ENCODE measurements around the gene NTMT2. TPM values are rescaled to one million over a fixed set of nuclear protein-coding genes. Genes with fewer than 3 reads are reported as not detected.
"Not testable (repeated sequence)": the region's sequence is repeated elsewhere in the genome, so short reads cannot be mapped to it uniquely, and the experiment has no call there.

The NTMT2 gene
- total and polyA plus RNA-seq, 2 donors (not counting 1 experiment from before 2014, with no cell fraction given) = not detected

DNA sequence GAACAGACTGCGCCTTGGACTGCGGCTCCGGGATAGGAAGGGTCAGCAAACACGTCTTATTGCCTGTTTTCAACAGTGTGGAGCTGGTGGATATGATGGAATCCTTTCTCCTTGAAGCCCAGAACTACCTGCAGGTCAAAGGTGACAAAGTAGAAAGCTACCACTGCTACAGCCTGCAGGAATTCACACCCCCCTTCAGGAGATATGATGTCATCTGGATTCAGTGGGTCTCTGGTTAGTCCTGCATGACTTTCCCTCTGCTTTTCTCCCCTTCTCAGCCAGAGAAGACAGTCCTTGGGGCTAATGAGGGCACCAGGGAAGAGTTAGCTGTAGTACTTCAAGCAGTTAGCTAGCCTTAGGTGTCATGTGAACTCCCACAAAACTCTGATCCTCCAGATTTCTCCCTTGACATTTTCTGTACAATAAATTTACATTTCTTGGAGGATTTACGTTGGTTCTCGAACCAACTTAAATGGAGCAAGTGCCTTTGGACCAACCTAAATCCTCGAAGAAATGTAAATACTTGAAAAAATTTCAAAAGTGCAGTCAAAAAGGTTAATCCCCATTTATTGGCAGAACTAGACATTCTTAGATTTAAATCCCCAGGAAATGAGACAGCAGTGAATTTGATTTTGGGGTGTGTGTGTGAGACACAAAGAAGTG lies 20.9 kb downstream of the NTMT2 start:
- no peak overlapping the region for H2AFZ ChIP-seq (ENCODE audit: insufficient read depth, low read depth, low read length, poor library complexity, severe bottlenecking)
- Mint-ChIP-seq H3K27me3 (no peaks in the 10 kb centered on the region), H3K27ac (no peak overlapping the region), H3K9me3 (ENCODE audit: insufficient read depth) (peaks cover 5% of the 10 kb centered on the region), H3K4me1 (no peaks in the 10 kb centered on the region), H3K4me3 (no peak overlapping the region)
- H3K4me1 ChIP-seq (ENCODE audit: control insufficient read depth in 2 of 2, insufficient read depth in 2 of 2, low read length in 2 of 2) = no peaks in the 10 kb centered on the region
- WGBS (ENCODE audit: insufficient coverage) = 67% methylated on average over 1 of the region's 7 CpGs
- H3K27ac ChIP-seq (ENCODE audit: low read length in 2 of 2) = no peak overlapping the region
- POLR2A ChIA-PET = no interaction called here
- H3K9ac ChIP-seq (ENCODE audit: low read length) = no peak overlapping the region
- CTCF ChIA-PET = no interaction called here
- no peaks in the 10 kb centered on the region for H3K27me3 ChIP-seq (replicated peaks in 1 of 4; ENCODE audit: control extremely low read depth in 1 of 4, control insufficient read depth in 3 of 4, insufficient read depth in 4 of 4, low read length in 3 of 4)
- no peak overlapping the region for H3K4me2 ChIP-seq (replicated peaks; ENCODE audit: low read depth, low read length, poor library complexity, severe bottlenecking)
- intact Hi-C loops (cut with micrococcal nuclease) = no loop called here
- H3K9me3 ChIP-seq (ENCODE audit: control extremely low read depth in 1 of 3, control insufficient read depth in 2 of 3, insufficient read depth in 1 of 3, low read length in 2 of 3) = peaks cover 0 to 3% (median 0%) of the 10 kb centered on the region in 3 donors
- no peaks in the 10 kb centered on the region for H3K36me3 ChIP-seq (replicated peaks in 1 of 2; ENCODE audit: control extremely low read depth in 1 of 2, control insufficient read depth in 1 of 2, extremely low read depth in 1 of 2, insufficient read depth in 2 of 2, low read length in 1 of 2)
- no peak overlapping the region for H3K4me3 ChIP-seq (ENCODE audit: control extremely low read depth in 1 of 5, extremely low read depth in 1 of 5, insufficient read depth in 1 of 5, low read depth in 2 of 5, low read length in 4 of 5)
- ATAC-seq (ENCODE audit: low read depth) (no peak), DNase-seq (no peak)
- H3K79me2 ChIP-seq (ENCODE audit: control insufficient read depth, insufficient read depth, low read length) = no peaks in the 10 kb centered on the region
- H4K20me1 ChIP-seq (ENCODE audit: control insufficient read depth, insufficient read depth, low read length, poor library complexity, severe bottlenecking) = no peaks in the 10 kb centered on the region
- no peak for TF ChIP-seq EZH2 (IDR thresholded peaks at IDR 0.05; ENCODE audit: borderline replicate concordance, insufficient read depth, low read depth, low read length, poor library complexity, severe bottlenecking)
- TF ChIP-seq, protein P1, sequence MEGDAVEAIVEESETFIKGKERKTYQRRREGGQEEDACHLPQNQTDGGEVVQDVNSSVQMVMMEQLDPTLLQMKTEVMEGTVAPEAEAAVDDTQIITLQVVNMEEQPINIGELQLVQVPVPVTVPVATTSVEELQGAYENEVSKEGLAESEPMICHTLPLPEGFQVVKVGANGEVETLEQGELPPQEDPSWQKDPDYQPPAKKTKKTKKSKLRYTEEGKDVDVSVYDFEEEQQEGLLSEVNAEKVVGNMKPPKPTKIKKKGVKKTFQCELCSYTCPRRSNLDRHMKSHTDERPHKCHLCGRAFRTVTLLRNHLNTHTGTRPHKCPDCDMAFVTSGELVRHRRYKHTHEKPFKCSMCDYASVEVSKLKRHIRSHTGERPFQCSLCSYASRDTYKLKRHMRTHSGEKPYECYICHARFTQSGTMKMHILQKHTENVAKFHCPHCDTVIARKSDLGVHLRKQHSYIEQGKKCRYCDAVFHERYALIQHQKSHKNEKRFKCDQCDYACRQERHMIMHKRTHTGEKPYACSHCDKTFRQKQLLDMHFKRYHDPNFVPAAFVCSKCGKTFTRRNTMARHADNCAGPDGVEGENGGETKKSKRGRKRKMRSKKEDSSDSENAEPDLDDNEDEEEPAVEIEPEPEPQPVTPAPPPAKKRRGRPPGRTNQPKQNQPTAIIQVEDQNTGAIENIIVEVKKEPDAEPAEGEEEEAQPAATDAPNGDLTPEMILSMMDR (IDR thresholded peaks at IDR 0.05) = no peak

GRCh38 chr1:170168265-170168664 lies 22.5 kb downstream of the NTMT2 start:
- intact Hi-C loops (cut with micrococcal nuclease) = no loop called here
- POLR2A ChIA-PET = no interaction called here
- TF ChIP-seq, protein P1 (IDR thresholded peaks at IDR 0.05) = no peak
- no peak for TF ChIP-seq EZH2 (IDR thresholded peaks at IDR 0.05; ENCODE audit: borderline replicate concordance, insufficient read depth, low read depth, low read length, poor library complexity, severe bottlenecking)
- Histone ChIP-seq H3K4me2 (replicated peaks; ENCODE audit: low read depth, low read length, poor library complexity, severe bottlenecking) (no peak overlapping the region), H3K9ac (ENCODE audit: low read length) (no peak overlapping the region), H2AFZ (ENCODE audit: insufficient read depth, low read depth, low read length, poor library complexity, severe bottlenecking) (no peak overlapping the region), H3K9me3 (ENCODE audit: control extremely low read depth in 1 of 3, control insufficient read depth in 2 of 3, insufficient read depth in 1 of 3, low read length in 2 of 3) (peaks cover 0 to 3% (median 0%) of the 10 kb centered on the region in 3 donors), H3K79me2 (ENCODE audit: control insufficient read depth, insufficient read depth, low read length) (no peaks in the 10 kb centered on the region), H3K27me3 (replicated peaks in 1 of 4; ENCODE audit: control extremely low read depth in 1 of 4, control insufficient read depth in 3 of 4, insufficient read depth in 4 of 4, low read length in 3 of 4) (no peaks in the 10 kb centered on the region), H3K4me3 (ENCODE audit: control extremely low read depth in 1 of 5, extremely low read depth in 1 of 5, insufficient read depth in 1 of 5, low read depth in 2 of 5, low read length in 4 of 5) (no peak overlapping the region), H3K4me1 (ENCODE audit: control insufficient read depth in 2 of 2, insufficient read depth in 2 of 2, low read length in 2 of 2) (no peaks in the 10 kb centered on the region), H3K36me3 (replicated peaks in 1 of 2; ENCODE audit: control extremely low read depth in 1 of 2, control insufficient read depth in 1 of 2, extremely low read depth in 1 of 2, insufficient read depth in 2 of 2, low read length in 1 of 2) (no peaks in the 10 kb centered on the region), H4K20me1 (ENCODE audit: control insufficient read depth, insufficient read depth, low read length, poor library complexity, severe bottlenecking) (no peaks in the 10 kb centered on the region), H3K27ac (ENCODE audit: low read length in 2 of 2) (no peak overlapping the region)
- CTCF ChIA-PET = no interaction called here
- peaks cover 5% of the 10 kb centered on the region for H3K9me3 Mint-ChIP-seq (ENCODE audit: insufficient read depth)
- no peak overlapping the region for H3K4me3 Mint-ChIP-seq
- peaks cover 5% of the 10 kb centered on the region for H3K27me3 Mint-ChIP-seq
- no peak overlapping the region for H3K27ac Mint-ChIP-seq
- DNase-seq (no peak), ATAC-seq (ENCODE audit: low read depth) (no peak)
- H3K4me1 Mint-ChIP-seq = no peaks in the 10 kb centered on the region
- no CpG with 5 or more reads among the region's 1 CpG for WGBS (ENCODE audit: insufficient coverage)

DNA sequence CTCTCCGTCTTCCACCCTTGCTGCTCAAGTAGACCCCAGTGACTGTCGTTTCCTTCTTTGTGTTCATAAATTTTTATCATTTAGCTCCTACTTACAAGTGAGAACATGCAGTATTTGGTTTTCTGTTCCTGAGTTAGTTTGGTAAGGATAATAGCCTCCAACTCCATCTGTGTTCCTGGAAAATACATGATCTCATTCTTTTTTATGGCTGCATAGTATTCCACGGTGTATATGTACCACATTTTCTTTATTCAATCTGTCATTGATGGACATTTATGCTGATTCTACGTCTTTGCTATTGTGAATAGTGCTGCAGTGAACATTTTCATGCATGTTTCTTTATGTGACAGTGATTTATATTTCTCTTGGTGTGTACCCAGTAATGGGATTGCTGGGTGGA lies 24.8 kb downstream of the NTMT2 start:
- POLR2A ChIA-PET; H3K79me2 ChIP-seq (ENCODE audit: control insufficient read depth, insufficient read depth, low read length); H3K36me3 ChIP-seq (replicated peaks in 1 of 2; ENCODE audit: control extremely low read depth in 1 of 2, control insufficient read depth in 1 of 2, extremely low read depth in 1 of 2, insufficient read depth in 2 of 2, low read length in 1 of 2); H3K9me3 ChIP-seq (ENCODE audit: control extremely low read depth in 1 of 3, control insufficient read depth in 2 of 3, insufficient read depth in 1 of 3, low read length in 2 of 3); H2AFZ ChIP-seq (ENCODE audit: insufficient read depth, low read depth, low read length, poor library complexity, severe bottlenecking); DNase-seq; H3K4me3 ChIP-seq (ENCODE audit: control extremely low read depth in 1 of 5, extremely low read depth in 1 of 5, insufficient read depth in 1 of 5, low read depth in 2 of 5, low read length in 4 of 5); H4K20me1 ChIP-seq (ENCODE audit: control insufficient read depth, insufficient read depth, low read length, poor library complexity, severe bottlenecking); H3K4me1 Mint-ChIP-seq; H3K27ac Mint-ChIP-seq; H3K27me3 ChIP-seq (replicated peaks in 1 of 4; ENCODE audit: control extremely low read depth in 1 of 4, control insufficient read depth in 3 of 4, insufficient read depth in 4 of 4, low read length in 3 of 4); H3K27ac ChIP-seq (ENCODE audit: low read length in 2 of 2); ATAC-seq (ENCODE audit: low read depth); H3K4me2 ChIP-seq (replicated peaks; ENCODE audit: low read depth, low read length, poor library complexity, severe bottlenecking); intact Hi-C loops (cut with micrococcal nuclease); H3K9me3 Mint-ChIP-seq (ENCODE audit: insufficient read depth); H3K4me3 Mint-ChIP-seq; CTCF ChIA-PET; H3K27me3 Mint-ChIP-seq; H3K9ac ChIP-seq (ENCODE audit: low read length); H3K4me1 ChIP-seq (ENCODE audit: control insufficient read depth in 2 of 2, insufficient read depth in 2 of 2, low read length in 2 of 2): not testable (repeated sequence)
- no CpG with 5 or more reads among the region's 4 CpGs for WGBS (ENCODE audit: insufficient coverage)
